OCI-LY7 (cell line): ENCODE results near the gene C20orf204. TPM values are rescaled to one million over a fixed set of nuclear protein-coding genes. Genes with fewer than 3 reads are reported as not detected.

Source experiments
- BruUV-seq: library from RNA; stranded (reverse); fragments of 400-500 nt; replicated peaks from 2 replicates; lab custom pipeline; 2021; lab: Mats Ljungman, UMichigan
- CTCF ChIA-PET: fragments of 300-600 bp; sonication (Branson Sonifier 250); formaldehyde crosslinking; loops from one replicate; lab custom pipeline; 2022; ENCODE audit warnings: antibody characterized with exemption; ENCODE audit not compliant: unreplicated experiment; lab: Charles Lee
- POLR2A ChIA-PET: fragments of 300-600 bp; sonication (Branson Sonifier 250); formaldehyde crosslinking; loops from one replicate; lab custom pipeline; 2022; ENCODE audit warnings: antibody characterized with exemption; lab: Charles Lee
- DNase-seq: peaks from one replicate; pipeline ENCODE4 v3.0.0-alpha.2; 2015; ENCODE audit warnings: low spot score
- H2AFZ ChIP-seq: fragments of 200-600 bp; sonication (generic), shearing (Covaris generic); 2 replicates; pipeline ENCODE4 v1.6.1; 2014; ENCODE audit warnings: mild to moderate bottlenecking, antibody characterized with exemption, low read length, moderate library complexity
- H3K27ac ChIP-seq: fragments of 200-600 bp; sonication (generic); 2 replicates; pipeline ENCODE4 v1.5.1; 2014; ENCODE audit warnings: mixed run types, low read depth, mild to moderate bottlenecking, moderate library complexity, low read length, inconsistent platforms; ENCODE audit not compliant: poor library complexity, severe bottlenecking
- H3K36me3 ChIP-seq: fragments of 200-600 bp; sonication (generic); 2 replicates; pipeline ENCODE4 v1.6.1; 2014; ENCODE audit warnings: mild to moderate bottlenecking, antibody characterized with exemption, low read length, moderate library complexity, mixed read lengths; ENCODE audit not compliant: insufficient read depth
- H3K4me1 ChIP-seq: fragments of 200-600 bp; sonication (generic); 2 replicates; pipeline ENCODE4 v1.5.1; 2014; ENCODE audit warnings: mild to moderate bottlenecking, low read length; ENCODE audit not compliant: insufficient read depth, poor library complexity, severe bottlenecking
- H3K4me2 ChIP-seq: fragments of 200-600 bp; sonication (generic); 2 replicates; pipeline ENCODE4 v1.6.1; 2014; ENCODE audit warnings: mild to moderate bottlenecking, low read length
- H3K4me3 ChIP-seq: fragments of 200-600 bp; sonication (generic); 2 replicates; pipeline ENCODE4 v1.5.1; 2014; ENCODE audit warnings: mild to moderate bottlenecking, low read depth, low read length; ENCODE audit not compliant: poor library complexity, severe bottlenecking
- H3K79me2 ChIP-seq: fragments of 200-600 bp; sonication (generic); 2 replicates; pipeline ENCODE4 v1.6.1; 2016; ENCODE audit warnings: low read depth, mild to moderate bottlenecking, low read length, moderate library complexity, mixed read lengths; ENCODE audit not compliant: insufficient read depth
- H3K9me2 ChIP-seq: fragments of 200-600 bp; sonication (generic); 2 replicates; pipeline ENCODE4 v1.6.1; 2016; ENCODE audit warnings: mild to moderate bottlenecking, low read length, mixed read lengths; ENCODE audit not compliant: insufficient read depth
- H3K9me3 ChIP-seq: fragments of 200-600 bp; sonication (generic); 2 replicates; pipeline ENCODE4 v1.6.1; 2014; ENCODE audit warnings: mild to moderate bottlenecking, mixed run types, low read length, mixed read lengths
- H4K20me1 ChIP-seq: fragments of 200-600 bp; sonication (generic); 2 replicates; pipeline ENCODE4 v1.6.1; 2014; ENCODE audit warnings: mild to moderate bottlenecking, antibody characterized with exemption, low read length, moderate library complexity, mixed read lengths; ENCODE audit not compliant: insufficient read depth
- CTCF ChIP-seq: fragments of 200-600 bp; sonication (generic); conservative IDR thresholded peaks from 2 replicates; pipeline ENCODE4 v1.5.1; 2014; ENCODE audit warnings: mild to moderate bottlenecking, antibody characterized with exemption, low read length, moderate library complexity, mixed read lengths
- EZH2phosphoT487 ChIP-seq: fragments of 200-600 bp; sonication (generic); IDR thresholded peaks from 2 replicates; pipeline ENCODE4 v1.6.1; 2018; ENCODE audit warnings: low read depth, borderline replicate concordance, mild to moderate bottlenecking, mixed run types, antibody characterized with exemption, low read length, moderate library complexity, mixed read lengths
- intact Hi-C: fragments of 100-400 bp; cut with micrococcal nuclease; formaldehyde crosslinking; loops from one replicate; pipeline ENCODE4 v1.10.0; 2022; ENCODE audit not compliant: unreplicated experiment
- total RNA-seq, 2 experiments: library from RNA; depleted of rRNA in 1 of 2; stranded (reverse); fragments of >200 nt in 1 of 2; shearing (Covaris generic) in 1 of 2; gene quantifications; 2 replicates each; pipeline ENCODE4 v1.2.3, GENCODE V29; 2014 to 2022

The C20orf204 gene
- total RNA-seq, 2 experiments from 2014 or later = 3.5 to 6.7 TPM

DNA sequence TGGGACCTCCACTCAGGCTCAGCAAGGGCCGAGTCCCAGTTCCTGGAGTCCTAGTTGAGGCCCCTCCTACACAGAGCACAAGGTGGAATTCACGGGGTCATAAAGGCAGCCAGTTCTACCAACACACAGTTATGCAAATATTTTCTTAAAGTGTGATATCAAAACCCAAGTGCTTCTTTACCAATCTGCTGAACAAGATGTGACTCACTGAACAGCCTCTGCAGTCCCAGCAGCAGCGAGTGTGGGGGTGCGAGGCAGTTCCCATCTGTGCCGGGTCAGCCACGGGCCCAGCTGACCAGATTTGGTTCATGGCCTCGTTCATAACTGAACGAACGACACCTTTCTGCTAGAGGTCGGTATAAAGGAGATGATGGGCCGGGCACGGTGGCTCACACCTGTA is 22.6 kb downstream of the C20orf204 start:
- no peak for DNase-seq
- Histone ChIP-seq H3K36me3 (no peaks in the 10 kb centered on the region), H3K4me1 (peaks cover 22% of the 10 kb centered on the region), H3K79me2 (no peaks in the 10 kb centered on the region), H3K27ac (no peak overlapping the region), H3K4me3 (no peak overlapping the region), H3K4me2 (no peak overlapping the region), H2AFZ (no peak overlapping the region), H3K9me2 (no peaks in the 10 kb centered on the region), H4K20me1 (no peaks in the 10 kb centered on the region), H3K9me3 (no peaks in the 10 kb centered on the region)
- CTCF ChIA-PET = no interaction called here
- TF ChIP-seq CTCF = no peak
- no peak for TF ChIP-seq EZH2phosphoT487
- intact Hi-C loops = no loop called here
- POLR2A ChIA-PET = no interaction called here
- no TSS peak for BruUV-seq

DNA sequence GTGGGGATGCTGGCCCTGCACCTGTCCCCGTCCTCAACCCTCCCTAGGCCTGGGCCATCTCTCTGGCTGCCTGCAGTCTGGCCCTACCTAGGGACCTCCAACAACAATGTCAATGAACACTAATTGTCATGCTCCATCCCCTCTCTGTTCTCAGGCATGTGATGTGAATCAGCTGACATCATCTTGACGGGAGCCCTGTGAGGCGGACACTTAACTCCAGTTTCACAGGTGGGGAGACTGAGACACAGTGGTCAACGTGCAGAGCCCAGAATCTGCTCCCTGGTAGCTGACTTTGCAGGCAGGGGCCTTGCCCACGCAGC is 26.3 kb downstream of the C20orf204 start:
- no peaks in the 10 kb centered on the region for H3K9me3 ChIP-seq
- H3K79me2 ChIP-seq = no peaks in the 10 kb centered on the region
- CTCF ChIA-PET = no interaction called here
- H3K4me3 ChIP-seq = peak overlapping the region; percentile 86
- H4K20me1 ChIP-seq = no peaks in the 10 kb centered on the region
- TF ChIP-seq EZH2phosphoT487 = no peak
- TF ChIP-seq CTCF = no peak
- POLR2A ChIA-PET = interaction anchor here (0.5 to 0.6 kb wide), 3 partner anchors 17 to 235 kb away, joined by 3 to 4 read pairs (median 3); partner anchors contain the start of gene RGS19
- no peak overlapping the region for H3K27ac ChIP-seq
- H3K4me1 ChIP-seq = peaks cover 49% of the 10 kb centered on the region
- H3K36me3 ChIP-seq = no peaks in the 10 kb centered on the region
- intact Hi-C loops = loop anchor here (2.0 kb wide), 1 partner anchor 17 kb away; the partner anchor contains the start of gene RGS19
- no peaks in the 10 kb centered on the region for H3K9me2 ChIP-seq
- BruUV-seq = no TSS peak
- no peak for DNase-seq
- peak overlapping the region; percentile 84; the same call in 1 of the 2 replicates for H2AFZ ChIP-seq
- H3K4me2 ChIP-seq = peak overlapping the region; percentile 78

GRCh38 chr20:64062596-64063388 is 26.8 kb downstream of the C20orf204 start, which contains the start of gene TCEA2:
TSS of gene TCEA2 (plus strand) at chr20:64063198. CDS start at chr20:64063313, 115 bp downstream.
- H3K4me1 ChIP-seq = peaks cover 45% of the 10 kb centered on the region
- no peaks in the 10 kb centered on the region for H4K20me1 ChIP-seq
- BruUV-seq = no TSS peak

More at GRCh38 chr20:64062596-64063388, 26.8 kb downstream of the C20orf204 start, which contains the start of gene TCEA2:
- peak within 1 kb of the TSS; percentile 84 for H2AFZ ChIP-seq
- peak; percentile 96 for DNase-seq
- TF ChIP-seq CTCF (no peak), EZH2phosphoT487 (no peak)
- no peak within 1 kb of the TSS for H3K27ac ChIP-seq
- intact Hi-C loops = loop anchor here (2.0 kb wide), 1 partner anchor 16 kb away; the partner anchor contains the start of gene RGS19
- ChIA-PET POLR2A (interaction anchor here (0.5 to 0.6 kb wide), 2 partner anchors 123 to 235 kb away, joined by 3 to 4 read pairs; no protein-coding TSS in a partner anchor), CTCF (no interaction called here)
- H3K4me3 ChIP-seq = peak within 1 kb of the TSS; percentile 86
- no peaks in the 10 kb centered on the region for H3K9me3 ChIP-seq
- no peaks in the 10 kb centered on the region for H3K9me2 ChIP-seq
- H3K4me2 ChIP-seq = peak within 1 kb of the TSS; percentile 78
- H3K79me2 ChIP-seq = no peaks in the 10 kb centered on the region
- H3K36me3 ChIP-seq = no peaks in the 10 kb centered on the region
